ENCODE results near the gene MCHR2. TPM values are rescaled to one million over a fixed set of nuclear protein-coding genes. Genes with fewer than 3 reads are reported as not detected.

MCHR2 gene
- total RNA-seq, 2 experiments from 2014 or later = not detected

GRCh38 chr6:99951016-99951805, 42.8 kb downstream of the MCHR2 start:
- ChIA-PET CTCF (no interaction called here), POLR2A (no interaction called here)
- no peaks in the 10 kb centered on the region for H3K4me1 ChIP-seq (ENCODE audit: insufficient read depth, low read length)
- DNase-seq = no peak
- no peaks in the 10 kb centered on the region for H3K27me3 ChIP-seq (ENCODE audit: control insufficient read depth in 1 of 2, insufficient read depth in 2 of 2, low read length in 2 of 2)
- H3K9me3 Mint-ChIP-seq = no peaks in the 10 kb centered on the region
- no peak for TF ChIP-seq CTCF (IDR thresholded peaks at IDR 0.05)
- H3K4me3 ChIP-seq (ENCODE audit: low read length) = no peak overlapping the region
- intact Hi-C loops (cut with DNase I, micrococcal nuclease) = no loop called here
- no peak overlapping the region for H3K27ac Mint-ChIP-seq
- H3K4me3 Mint-ChIP-seq = no peak overlapping the region
- no peaks in the 10 kb centered on the region for H3K4me1 Mint-ChIP-seq (ENCODE audit: low read depth)
- no peak for ATAC-seq (ENCODE audit: poor library complexity)
- no peaks in the 10 kb centered on the region for H3K9me3 ChIP-seq (ENCODE audit: control insufficient read depth in 1 of 2, insufficient read depth in 1 of 2, low read length in 2 of 2)
- H3K27me3 Mint-ChIP-seq = peaks cover 4% of the 10 kb centered on the region
- no peaks in the 10 kb centered on the region for H3K36me3 ChIP-seq (ENCODE audit: insufficient read depth, low read length)
- no peaks in the 10 kb centered on the region for H3K36me3 Mint-ChIP-seq (ENCODE audit: low read depth)
- no peak overlapping the region for H3K27ac ChIP-seq (ENCODE audit: low read depth in 1 of 2, low read length in 2 of 2)

- Histone ChIP-seq H3K4me1 (ENCODE audit: insufficient read depth, low read length) (no peaks in the 10 kb centered on the region), H3K27ac (ENCODE audit: low read depth in 1 of 2, low read length in 2 of 2) (no peak overlapping the region), H3K9me3 (ENCODE audit: control insufficient read depth in 1 of 2, insufficient read depth in 1 of 2, low read length in 2 of 2) (no peaks in the 10 kb centered on the region), H3K36me3 (ENCODE audit: insufficient read depth, low read length) (no peaks in the 10 kb centered on the region), H3K4me3 (ENCODE audit: low read length) (no peak overlapping the region), H3K27me3 (ENCODE audit: control insufficient read depth in 1 of 2, insufficient read depth in 2 of 2, low read length in 2 of 2) (no peaks in the 10 kb centered on the region)
- Mint-ChIP-seq H3K27ac (no peak overlapping the region), H3K36me3 (ENCODE audit: low read depth) (no peaks in the 10 kb centered on the region), H3K27me3 (peaks cover 34% of the 10 kb centered on the region), H3K4me3 (no peak overlapping the region), H3K9me3 (no peaks in the 10 kb centered on the region), H3K4me1 (ENCODE audit: low read depth) (no peaks in the 10 kb centered on the region)
- ChIA-PET POLR2A (no interaction called here), CTCF (no interaction called here)
- intact Hi-C loops (cut with DNase I, micrococcal nuclease) = no loop called here
- no peak for TF ChIP-seq CTCF (IDR thresholded peaks at IDR 0.05)
- no peak for DNase-seq
- ATAC-seq (ENCODE audit: poor library complexity) = no peak
Observed at GRCh38 chr6:99946005-99946404, 48.0 kb downstream of the MCHR2 start.

GRCh38 chr6:99943846-99944245, 50.2 kb downstream of the MCHR2 start:
- H3K9me3 Mint-ChIP-seq = no peaks in the 10 kb centered on the region
- no peak overlapping the region for H3K27ac Mint-ChIP-seq
- no peaks in the 10 kb centered on the region for H3K36me3 Mint-ChIP-seq (ENCODE audit: low read depth)
- Histone ChIP-seq H3K36me3 (ENCODE audit: insufficient read depth, low read length) (no peaks in the 10 kb centered on the region), H3K9me3 (ENCODE audit: control insufficient read depth in 1 of 2, insufficient read depth in 1 of 2, low read length in 2 of 2) (no peaks in the 10 kb centered on the region), H3K4me3 (ENCODE audit: low read length) (no peak overlapping the region), H3K27me3 (ENCODE audit: control insufficient read depth in 1 of 2, insufficient read depth in 2 of 2, low read length in 2 of 2) (no peaks in the 10 kb centered on the region), H3K27ac (ENCODE audit: low read depth in 1 of 2, low read length in 2 of 2) (no peak overlapping the region), H3K4me1 (ENCODE audit: insufficient read depth, low read length) (no peaks in the 10 kb centered on the region)
- ATAC-seq (ENCODE audit: poor library complexity) = no peak
- POLR2A ChIA-PET = no interaction called here
- H3K4me3 Mint-ChIP-seq = no peak overlapping the region
- no peak for TF ChIP-seq CTCF (IDR thresholded peaks at IDR 0.05)
- no peaks in the 10 kb centered on the region for H3K4me1 Mint-ChIP-seq (ENCODE audit: low read depth)
- intact Hi-C loops (cut with DNase I, micrococcal nuclease) = no loop called here
- H3K27me3 Mint-ChIP-seq = peaks cover 33% of the 10 kb centered on the region
- CTCF ChIA-PET = no interaction called here
- no peak for DNase-seq
